HG02678 (cell line): ENCODE data around the gene CSMD2.

Source experiments
- ATAC-seq: cut with Tn5 transposase; IDR thresholded peaks from one replicate; pipeline ENCODE4 v1.9.1; 2021; ENCODE audit warnings: mild to moderate bottlenecking, moderate library complexity; ENCODE audit not compliant: unreplicated experiment

CSMD2 gene

DNA sequence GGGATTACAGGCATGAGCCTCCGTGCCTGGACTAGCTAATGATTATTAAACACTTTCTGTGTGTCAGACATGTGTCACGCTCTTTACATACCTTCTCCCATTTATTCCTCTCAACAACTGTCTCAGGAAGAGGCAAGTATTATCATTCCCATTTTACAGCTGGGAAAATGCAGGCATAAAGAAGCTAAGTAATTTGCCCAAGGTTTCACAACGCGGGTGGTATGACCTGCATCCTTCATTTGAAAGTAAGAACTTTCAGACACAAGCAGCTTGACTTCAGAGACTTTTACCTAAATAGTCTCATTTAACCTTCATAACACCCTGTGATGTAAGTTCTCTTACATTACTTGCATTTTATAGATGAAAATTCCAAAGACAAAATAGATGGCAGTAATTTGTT, 693.6 kb downstream of the CSMD2 start:
- no peak for ATAC-seq

DNA sequence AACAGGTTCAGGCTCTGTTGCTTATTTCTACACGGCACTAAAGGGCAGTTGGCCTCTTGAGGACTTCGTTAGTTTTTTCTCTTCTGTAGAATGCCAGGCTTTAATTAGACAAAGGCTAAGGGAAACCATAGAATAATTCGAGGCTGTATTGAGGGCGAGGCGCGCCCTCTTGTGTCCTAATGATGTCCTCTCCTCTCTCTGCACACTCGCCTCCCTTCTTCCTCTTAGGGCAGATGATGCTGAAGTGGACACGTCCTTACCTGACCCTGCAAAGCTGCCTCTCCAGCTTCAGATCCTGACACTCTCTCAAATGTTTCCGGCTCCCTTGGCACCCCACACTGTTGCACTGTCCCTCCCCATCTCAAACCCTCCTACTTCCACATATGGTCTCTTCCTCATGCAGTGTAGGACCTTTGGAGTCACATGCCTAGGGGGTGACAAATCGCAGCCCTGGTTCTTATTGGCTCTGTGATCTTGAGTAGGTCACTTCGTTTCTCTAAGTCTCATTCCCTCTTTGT, 694.5 kb downstream of the CSMD2 start:
- no peak for ATAC-seq

DNA sequence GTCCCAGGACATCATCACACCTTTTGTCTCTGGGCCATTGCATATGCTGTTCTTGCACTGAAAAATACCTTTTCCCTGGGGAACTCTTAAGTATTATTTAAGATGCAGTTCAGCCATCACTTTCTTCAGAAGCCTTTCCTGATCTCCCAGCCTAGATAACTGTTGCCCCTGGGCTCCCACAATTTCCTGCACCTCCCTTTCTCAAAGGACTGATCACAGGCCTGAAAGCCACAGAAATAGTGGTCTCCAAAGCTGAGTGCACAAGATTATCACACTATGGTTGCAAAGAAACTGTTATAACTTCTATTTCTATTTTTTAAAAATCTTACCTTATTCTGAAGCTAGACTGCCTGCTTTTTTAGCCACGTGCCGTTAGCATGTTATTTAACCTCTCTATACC, 695.3 kb downstream of the CSMD2 start:
- ATAC-seq, result no peak

DNA sequence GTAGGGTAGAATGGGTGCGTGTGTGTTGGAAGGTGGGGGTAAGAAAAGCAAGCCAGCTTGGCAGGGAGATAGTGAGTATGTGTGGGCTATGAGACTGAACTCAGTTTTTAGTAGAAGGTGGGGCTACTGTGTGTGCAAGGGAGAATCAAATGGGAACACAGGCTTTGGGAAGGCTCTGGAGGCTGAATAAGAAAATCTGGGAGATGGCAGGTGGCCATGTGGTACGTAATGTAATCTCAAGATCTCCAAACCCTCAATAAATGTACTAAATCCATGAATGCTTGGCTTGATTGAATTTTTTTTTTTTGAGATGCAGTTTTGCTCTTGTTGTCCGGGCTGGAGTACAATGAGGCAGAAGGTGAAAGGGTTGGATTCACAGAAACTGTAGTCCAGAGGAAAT, 696.1 kb downstream of the CSMD2 start:
- ATAC-seq, result no peak

DNA sequence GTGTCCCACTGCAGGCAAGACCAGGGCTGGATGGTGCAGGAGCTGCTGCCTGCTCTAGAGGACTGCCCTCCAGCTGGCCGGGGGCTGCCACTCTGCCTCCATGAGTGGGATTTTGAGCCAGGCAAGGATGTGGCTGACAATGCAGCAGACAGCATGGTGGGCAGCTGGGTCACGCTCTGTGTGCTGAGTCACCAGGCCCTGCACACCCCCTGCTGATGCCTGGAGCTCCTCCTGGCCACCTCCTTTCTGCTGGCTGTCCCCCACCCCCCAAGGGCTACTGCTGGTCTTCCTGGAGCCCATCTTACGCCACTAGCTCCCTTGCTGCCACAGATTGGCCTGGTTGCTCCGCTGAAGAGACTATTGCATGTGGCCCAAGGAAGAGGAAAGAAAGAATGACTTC, 696.5 kb downstream of the CSMD2 start:
- ATAC-seq, result no peak

DNA sequence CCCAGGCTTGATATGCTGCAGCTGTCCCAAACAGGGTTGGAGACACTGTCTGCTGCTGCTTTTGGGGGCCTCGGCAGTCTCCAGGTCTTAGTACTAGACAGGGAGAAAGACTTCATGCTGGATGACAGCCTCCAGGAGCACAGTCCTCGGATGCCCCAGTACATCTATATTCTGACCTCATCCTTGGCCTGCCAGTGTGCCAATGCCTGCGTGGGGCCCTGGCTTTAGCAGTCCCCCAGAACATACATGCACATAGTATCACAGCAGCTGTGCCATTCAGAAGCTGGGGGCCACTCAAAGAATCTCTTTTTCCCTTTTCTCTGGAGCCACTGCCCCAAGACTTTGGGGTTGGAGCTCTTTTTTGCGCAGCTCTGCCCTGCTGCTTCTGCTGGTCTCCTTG, 697.0 kb downstream of the CSMD2 start:
- no peak for ATAC-seq

DNA sequence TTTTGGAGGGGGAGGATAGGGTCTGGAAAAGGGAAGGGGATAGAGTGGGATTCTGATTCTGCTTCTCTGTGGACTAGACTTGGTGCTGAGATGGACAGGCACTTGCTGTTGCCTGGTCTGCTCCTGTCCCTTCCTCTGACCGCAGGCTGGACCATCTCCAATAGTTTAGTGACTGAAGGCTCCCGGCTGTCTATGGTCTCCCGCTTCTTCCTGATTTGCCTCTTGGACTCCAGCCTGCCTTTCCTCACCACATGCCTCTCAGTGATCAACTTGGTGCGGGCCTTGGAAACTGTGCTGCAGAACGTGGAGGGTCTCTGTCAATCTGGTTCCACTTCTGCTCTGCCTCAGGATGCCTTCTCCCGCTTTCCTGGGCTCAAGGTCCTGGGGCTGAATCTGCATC, 698.9 kb downstream of the CSMD2 start:
- ATAC-seq, result no peak

DNA sequence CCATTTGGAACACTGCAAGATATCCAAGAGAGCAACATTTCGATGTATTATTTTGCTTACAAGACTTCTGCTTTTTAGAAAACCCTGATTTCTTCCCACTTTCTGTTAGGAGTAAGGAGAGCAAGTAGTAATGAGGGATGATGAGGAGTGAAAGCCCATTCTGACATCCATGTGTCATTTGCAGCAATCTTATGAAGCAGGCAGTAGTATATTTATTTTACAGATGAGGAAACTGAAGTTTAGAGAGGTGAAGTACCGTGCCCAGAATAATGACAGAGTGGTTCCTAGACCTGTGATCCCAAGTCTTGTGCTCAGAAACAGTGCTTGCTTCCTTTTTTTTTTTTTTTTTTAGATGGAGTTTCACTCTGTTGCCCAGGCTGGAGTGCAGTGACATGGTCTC, 699.7 kb downstream of the CSMD2 start:
- ATAC-seq, result no peak

DNA sequence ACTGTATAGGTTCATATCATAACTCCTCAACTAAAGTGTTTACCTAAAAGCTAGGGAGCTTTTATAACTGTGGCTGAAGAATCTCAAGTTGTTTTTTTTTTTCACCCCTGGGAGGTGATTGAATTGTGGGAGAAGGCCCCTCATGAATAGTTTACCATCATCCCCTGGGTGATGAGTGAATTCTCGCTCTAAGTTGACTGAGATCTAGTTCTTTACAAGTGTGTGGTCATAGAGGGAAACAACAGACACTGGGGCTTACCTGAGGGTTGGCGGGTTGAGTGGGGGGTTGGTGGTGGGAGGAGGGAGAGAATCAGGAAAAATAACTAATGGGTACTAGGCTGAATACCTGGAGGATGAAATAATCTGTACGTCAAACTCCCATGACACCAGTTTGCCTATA, 700.5 kb downstream of the CSMD2 start:
- ATAC-seq, result no peak
